GM12865 (cell line): ENCODE measurements around the gene LDLRAD4.

Experiments used
- DNase-seq: peaks from one replicate; pipeline ENCODE4 v3.0.0; 2010; ENCODE audit warnings: low read depth
- H3K4me3 ChIP-seq: 2 replicates; pipeline ENCODE4 v1.5.1; 2011; ENCODE audit warnings: mild to moderate bottlenecking, low read depth, low read length, control low read depth
- TF ChIP-seq, protein P1 (sequence below): IDR thresholded peaks from 2 replicates; pipeline ENCODE4 v1.5.1; 2011; ENCODE audit warnings: low read length, control low read depth, low read depth, inconsistent platforms; ENCODE audit not compliant: insufficient read depth; ENCODE audit errors: missing control alignments

Gene LDLRAD4

DNA sequence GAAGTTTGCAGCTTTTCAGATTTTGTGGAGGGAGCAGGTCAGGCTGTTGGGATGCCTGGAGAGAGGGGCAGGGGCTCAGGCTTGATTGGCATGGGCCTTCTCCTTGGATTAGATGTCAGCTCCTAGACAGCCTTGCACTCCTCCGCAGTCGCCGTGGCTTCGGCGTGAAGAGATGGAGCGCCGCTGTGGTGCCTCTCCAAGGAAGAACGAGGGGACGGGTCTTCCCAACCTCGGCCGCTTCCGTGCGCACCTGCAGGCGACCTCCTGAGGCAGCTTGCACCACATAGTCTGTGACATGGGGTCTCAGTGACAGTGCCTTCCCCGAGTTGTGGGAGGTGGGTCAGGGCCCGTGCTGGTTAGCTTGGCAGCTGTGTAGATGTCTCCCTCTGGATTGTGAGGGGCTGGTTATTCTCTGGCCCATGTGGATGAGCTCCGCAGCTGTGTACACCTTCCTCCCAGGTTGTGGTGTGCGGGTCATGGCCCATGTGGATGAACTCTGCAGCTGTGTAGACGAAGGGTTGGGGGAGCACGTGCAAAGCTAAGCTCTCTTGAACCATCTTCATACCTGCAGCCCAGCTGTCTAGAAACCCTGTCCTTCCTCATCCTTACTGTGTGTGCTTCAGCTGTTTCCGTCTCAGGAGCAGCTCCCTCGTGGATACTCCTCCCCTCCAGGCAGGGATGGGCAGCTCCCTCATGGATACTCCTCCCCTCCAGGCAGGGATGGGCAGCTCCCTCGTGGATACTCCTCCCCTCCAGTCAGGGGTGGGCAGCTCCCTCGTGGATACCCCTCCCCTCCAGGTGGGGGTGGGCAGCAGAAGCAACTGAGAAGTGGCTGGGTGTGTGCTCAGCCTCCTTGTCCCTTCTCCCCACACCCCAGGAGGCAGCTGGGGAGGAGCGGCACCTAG is 170.3 kb downstream of the LDLRAD4 start:
- no peak for DNase-seq
- TF ChIP-seq, protein P1, sequence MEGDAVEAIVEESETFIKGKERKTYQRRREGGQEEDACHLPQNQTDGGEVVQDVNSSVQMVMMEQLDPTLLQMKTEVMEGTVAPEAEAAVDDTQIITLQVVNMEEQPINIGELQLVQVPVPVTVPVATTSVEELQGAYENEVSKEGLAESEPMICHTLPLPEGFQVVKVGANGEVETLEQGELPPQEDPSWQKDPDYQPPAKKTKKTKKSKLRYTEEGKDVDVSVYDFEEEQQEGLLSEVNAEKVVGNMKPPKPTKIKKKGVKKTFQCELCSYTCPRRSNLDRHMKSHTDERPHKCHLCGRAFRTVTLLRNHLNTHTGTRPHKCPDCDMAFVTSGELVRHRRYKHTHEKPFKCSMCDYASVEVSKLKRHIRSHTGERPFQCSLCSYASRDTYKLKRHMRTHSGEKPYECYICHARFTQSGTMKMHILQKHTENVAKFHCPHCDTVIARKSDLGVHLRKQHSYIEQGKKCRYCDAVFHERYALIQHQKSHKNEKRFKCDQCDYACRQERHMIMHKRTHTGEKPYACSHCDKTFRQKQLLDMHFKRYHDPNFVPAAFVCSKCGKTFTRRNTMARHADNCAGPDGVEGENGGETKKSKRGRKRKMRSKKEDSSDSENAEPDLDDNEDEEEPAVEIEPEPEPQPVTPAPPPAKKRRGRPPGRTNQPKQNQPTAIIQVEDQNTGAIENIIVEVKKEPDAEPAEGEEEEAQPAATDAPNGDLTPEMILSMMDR: no peak
- no peak overlapping the region for H3K4me3 ChIP-seq

DNA sequence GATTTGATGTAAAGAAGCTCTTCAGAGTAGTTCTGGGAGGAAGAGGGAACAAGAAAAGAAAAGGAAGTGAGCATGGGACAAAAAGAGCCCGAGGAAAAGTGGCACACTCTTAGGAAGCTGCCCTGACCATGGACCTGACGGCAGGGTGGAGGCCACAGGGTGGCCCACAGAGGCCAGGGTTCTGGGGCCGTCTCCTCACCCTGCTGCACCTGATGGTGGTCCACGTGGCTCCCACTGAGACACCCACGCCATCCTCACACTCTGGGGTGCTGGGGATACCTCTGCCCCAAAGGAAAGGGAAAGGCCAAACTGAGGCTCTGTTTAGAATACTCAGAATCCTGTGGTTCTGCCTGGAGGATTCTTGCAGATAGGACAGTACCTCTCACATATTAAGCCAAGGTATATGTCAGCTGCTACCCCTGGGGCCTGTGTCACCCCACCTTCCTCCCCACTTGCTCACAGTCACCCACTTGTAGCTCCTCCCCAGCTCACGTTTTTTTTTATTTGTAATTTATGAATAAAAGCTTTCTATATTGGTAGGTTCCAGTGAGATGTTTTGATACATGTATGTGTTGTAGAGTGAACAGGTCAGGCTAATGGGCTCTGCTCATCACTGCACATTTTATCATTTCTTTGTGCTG is 171.1 kb downstream of the LDLRAD4 start:
- TF ChIP-seq, protein P1: no peak
- no peak overlapping the region for H3K4me3 ChIP-seq
- DNase-seq: no peak

DNA sequence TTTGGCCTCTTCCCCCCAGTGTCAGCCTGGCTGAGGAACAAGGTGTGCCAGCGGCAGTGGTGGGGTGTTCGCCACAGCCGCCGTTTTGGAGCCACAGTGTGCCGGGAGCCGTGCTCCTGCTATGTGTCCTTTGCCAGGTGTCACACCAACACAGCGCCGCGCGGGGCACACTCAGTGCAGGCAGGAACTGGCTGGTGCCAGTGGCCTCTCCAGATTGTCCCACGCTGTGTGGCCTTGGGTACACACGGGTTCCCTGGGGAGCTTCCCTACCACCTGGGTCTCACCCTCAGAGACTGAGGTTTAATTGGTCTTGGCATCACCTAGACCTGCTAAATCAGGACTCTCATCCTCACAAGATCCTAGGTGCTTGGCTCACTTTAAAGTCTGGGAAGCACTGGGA is 171.6 kb downstream of the LDLRAD4 start:
- DNase-seq: no peak
- no peak overlapping the region for H3K4me3 ChIP-seq
- TF ChIP-seq, protein P1: no peak

DNA sequence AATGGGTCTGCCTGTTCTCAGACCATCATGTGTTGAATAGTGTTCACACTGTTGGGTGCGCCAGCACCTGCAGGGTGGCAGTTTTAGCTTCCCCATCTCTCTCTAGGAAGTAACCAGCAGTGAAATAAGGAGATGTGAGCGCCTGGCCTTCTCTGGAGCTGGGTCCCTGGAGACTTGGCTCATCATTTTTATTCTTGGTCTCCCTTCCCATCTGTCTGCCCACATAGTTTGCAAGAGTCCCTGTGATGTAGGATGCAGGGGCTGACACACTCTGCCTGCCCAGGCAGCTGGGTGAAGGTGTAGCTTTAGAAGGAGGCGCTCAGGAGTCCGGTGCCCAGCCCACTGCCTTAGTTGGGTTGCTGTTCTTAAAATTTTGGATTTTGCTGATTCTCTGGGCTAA is 172.2 kb downstream of the LDLRAD4 start:
- no peak for DNase-seq
- H3K4me3 ChIP-seq: no peak overlapping the region
- TF ChIP-seq, protein P1: no peak

DNA sequence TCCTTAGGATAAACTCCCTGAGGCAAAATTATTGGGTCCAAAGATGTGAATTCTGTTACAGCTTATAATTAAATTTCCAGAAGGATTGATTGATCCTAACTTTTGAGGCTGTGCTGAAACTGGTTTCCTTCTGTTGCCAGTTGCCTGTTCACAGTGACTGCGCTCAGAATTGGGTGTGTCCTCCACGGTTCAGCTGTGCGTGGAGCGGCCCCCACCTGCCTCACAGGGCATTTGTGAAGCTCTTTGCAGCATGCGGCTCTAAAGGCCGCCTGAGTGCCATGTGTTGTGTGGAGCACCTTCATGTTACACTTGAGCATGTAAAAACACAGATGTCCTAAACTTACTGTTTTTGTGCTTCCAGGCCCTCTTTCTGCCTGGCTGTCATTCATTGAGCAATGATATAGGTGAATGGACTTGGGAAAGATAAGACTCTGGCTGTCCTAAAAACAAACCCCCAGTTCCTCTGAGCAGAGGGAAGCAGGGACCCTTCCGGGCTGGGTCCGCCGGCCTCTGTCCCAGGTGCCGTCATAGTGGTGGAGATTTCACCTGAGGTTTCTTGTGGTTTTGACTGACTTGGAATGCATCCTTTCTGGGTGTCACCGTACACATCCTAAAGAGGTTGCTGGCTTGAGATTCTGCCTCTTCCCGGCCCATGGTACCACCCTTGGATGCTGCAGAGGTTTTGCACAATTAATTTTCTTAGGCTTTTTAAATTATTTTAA is 173.6 kb downstream of the LDLRAD4 start:
- TF ChIP-seq, protein P1: no peak
- DNase-seq: no peak
- no peak overlapping the region for H3K4me3 ChIP-seq

DNA sequence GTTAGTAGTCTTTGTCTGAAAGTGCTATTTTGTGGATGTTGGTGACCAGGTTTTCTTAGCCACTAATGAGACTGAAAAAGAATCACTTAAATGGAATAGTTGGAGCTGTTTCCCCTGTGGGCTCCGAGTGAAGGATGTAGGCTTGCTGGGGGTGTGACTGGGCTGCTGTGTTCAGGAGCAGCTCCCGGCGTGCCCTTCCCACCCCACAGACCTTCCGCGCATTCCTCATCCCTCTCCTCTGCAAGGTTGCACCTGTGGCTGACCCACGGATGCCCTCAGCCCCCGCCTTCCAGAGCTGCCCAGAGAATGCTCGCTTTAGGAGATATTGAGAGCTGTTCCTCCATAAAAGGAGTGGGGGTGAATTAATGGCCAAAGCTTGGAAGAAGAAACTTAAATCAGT is 174.3 kb downstream of the LDLRAD4 start:
- TF ChIP-seq, protein P1: no peak

More for the DNA sequence above, 174.3 kb downstream of the LDLRAD4 start:
- no peak for DNase-seq
- no peak overlapping the region for H3K4me3 ChIP-seq
